Thyroid gland (tissue), 4 donors: ENCODE results near the gene DST.

Experiments
- POLR2A ChIP-seq, 2 donors: fragments of 450-650 bp; IDR thresholded peaks; one replicate each; pipeline ENCODE4 v1.6.1; 2017; ENCODE audit warnings: antibody characterized with exemption in 2 of 2, mild to moderate bottlenecking in 2 of 2, moderate library complexity in 1 of 2
- TF ChIP-seq, protein P1 (sequence below), 6 experiments: fragments of 200-600 bp in 3 of 6; fragments of 450-650 bp in 3 of 6; sonication (generic) in 3 of 6; IDR thresholded peaks; one replicate each; pipeline ENCODE4 v1.5.1; 2016 to 2019; ENCODE audit warnings: antibody characterized with exemption in 6 of 6, mild to moderate bottlenecking in 2 of 6, inconsistent platforms in 1 of 6, moderate library complexity in 1 of 6

DNA sequence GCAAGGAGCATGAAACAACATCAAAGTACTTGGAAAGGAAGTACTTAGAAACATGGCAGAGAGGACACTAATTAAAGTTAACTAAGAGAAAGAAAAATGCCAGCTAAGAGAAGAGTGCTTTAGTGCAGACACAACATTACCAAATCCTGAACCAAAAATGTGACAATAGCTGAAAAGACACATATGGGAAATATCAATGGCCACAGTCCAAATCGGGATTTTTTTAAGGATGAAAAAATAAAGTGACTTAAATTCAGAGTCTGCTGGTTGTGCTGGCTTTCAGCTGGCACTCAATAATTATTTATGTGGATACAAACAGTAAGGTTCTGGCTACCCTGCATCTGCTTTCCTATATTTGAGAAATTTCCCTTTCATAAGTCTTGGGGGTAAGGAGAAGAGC, 12.6 kb upstream of the DST start:
- TF ChIP-seq, protein P1, sequence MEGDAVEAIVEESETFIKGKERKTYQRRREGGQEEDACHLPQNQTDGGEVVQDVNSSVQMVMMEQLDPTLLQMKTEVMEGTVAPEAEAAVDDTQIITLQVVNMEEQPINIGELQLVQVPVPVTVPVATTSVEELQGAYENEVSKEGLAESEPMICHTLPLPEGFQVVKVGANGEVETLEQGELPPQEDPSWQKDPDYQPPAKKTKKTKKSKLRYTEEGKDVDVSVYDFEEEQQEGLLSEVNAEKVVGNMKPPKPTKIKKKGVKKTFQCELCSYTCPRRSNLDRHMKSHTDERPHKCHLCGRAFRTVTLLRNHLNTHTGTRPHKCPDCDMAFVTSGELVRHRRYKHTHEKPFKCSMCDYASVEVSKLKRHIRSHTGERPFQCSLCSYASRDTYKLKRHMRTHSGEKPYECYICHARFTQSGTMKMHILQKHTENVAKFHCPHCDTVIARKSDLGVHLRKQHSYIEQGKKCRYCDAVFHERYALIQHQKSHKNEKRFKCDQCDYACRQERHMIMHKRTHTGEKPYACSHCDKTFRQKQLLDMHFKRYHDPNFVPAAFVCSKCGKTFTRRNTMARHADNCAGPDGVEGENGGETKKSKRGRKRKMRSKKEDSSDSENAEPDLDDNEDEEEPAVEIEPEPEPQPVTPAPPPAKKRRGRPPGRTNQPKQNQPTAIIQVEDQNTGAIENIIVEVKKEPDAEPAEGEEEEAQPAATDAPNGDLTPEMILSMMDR (IDR thresholded peaks at IDR 0.05): no peak
- no peak for TF ChIP-seq POLR2A (IDR thresholded peaks at IDR 0.05)
